Colonic mucosa (tissue), 4 donors: ENCODE results near the gene KCNJ6. TPM values are rescaled to one million over a fixed set of nuclear protein-coding genes. Genes with fewer than 3 reads are reported as not detected.
A peak's percentile ranks its signal among the peaks of the same experiment; 100 is the strongest.

Source experiments
- DNase-seq: peaks from one replicate; pipeline ENCODE4 v3.0.0-alpha.2; 2020
- H3K27ac ChIP-seq: fragments of 200-600 bp; one replicate; pipeline ENCODE4 v1.8.0; 2021
- H3K27me3 ChIP-seq: fragments of 200-600 bp; one replicate; pipeline ENCODE4 v1.8.0; 2021
- H3K36me3 ChIP-seq: fragments of 200-600 bp; one replicate; pipeline ENCODE4 v1.8.0; 2021
- H3K4me1 ChIP-seq: fragments of 200-600 bp; one replicate; pipeline ENCODE4 v1.8.0; 2021; ENCODE audit warnings: mild to moderate bottlenecking
- H3K4me3 ChIP-seq: fragments of 200-600 bp; one replicate; pipeline ENCODE4 v1.8.0; 2021
- H3K9ac ChIP-seq, 2 donors: one replicate each; pipeline ENCODE4 v1.7.0; 2013; ENCODE audit warnings: control low read depth in 2 of 2, low read depth in 2 of 2, low read length in 2 of 2
- H3K9me3 ChIP-seq: fragments of 200-600 bp; one replicate; pipeline ENCODE4 v1.8.0; 2021
- intact Hi-C: fragments of 100-400 bp; cut with DNase I; formaldehyde crosslinking; loops from one replicate; pipeline ENCODE4 v1.14.1; 2022
- total RNA-seq, 2 donors: library from RNA; stranded (reverse); fragmentation: NEBNext Ultra II Directional in 1 of 2; extraction: Animal tissue kit (Norgen Biotek cat#: 25700) in 1 of 2; gene quantifications; one replicate each; pipeline ENCODE4 v1.2.1, GENCODE V29; 2021
- TF ChIP-seq, protein P1 (sequence below): fragments of 200-600 bp; IDR thresholded peaks from one replicate; pipeline ENCODE4 v1.8.0; 2022; ENCODE audit warnings: antibody characterized with exemption, mild to moderate bottlenecking
- donor health status: healthy.
- donor health status: DM: no; HTN: no; CAD: no.
- donor health status: DM: no; HTN: no; CAD: no.

The KCNJ6 gene
- total RNA-seq, 2 donors from 2014 or later, result 0.05 to 0.21 TPM

DNA sequence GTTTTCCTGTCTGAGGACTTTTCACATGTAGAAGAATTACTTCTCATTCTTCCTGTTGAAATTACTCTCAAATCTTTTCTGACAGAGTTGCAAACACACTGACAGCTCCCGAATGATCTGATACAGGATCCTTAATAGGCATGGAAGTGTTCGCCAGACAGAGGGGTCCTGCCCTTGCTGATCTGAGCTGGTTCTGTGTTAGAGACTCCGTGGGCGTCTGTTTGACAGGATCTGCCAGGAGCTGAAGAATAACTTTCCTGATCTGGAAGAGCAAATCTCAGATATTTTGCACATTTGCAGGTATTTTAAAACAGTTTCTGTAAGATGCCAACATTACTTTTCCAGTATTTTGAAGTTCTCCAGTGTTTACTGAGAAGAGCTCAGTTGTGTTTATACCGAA is 347.3 kb downstream of the KCNJ6 start:
- TF ChIP-seq, protein P1, sequence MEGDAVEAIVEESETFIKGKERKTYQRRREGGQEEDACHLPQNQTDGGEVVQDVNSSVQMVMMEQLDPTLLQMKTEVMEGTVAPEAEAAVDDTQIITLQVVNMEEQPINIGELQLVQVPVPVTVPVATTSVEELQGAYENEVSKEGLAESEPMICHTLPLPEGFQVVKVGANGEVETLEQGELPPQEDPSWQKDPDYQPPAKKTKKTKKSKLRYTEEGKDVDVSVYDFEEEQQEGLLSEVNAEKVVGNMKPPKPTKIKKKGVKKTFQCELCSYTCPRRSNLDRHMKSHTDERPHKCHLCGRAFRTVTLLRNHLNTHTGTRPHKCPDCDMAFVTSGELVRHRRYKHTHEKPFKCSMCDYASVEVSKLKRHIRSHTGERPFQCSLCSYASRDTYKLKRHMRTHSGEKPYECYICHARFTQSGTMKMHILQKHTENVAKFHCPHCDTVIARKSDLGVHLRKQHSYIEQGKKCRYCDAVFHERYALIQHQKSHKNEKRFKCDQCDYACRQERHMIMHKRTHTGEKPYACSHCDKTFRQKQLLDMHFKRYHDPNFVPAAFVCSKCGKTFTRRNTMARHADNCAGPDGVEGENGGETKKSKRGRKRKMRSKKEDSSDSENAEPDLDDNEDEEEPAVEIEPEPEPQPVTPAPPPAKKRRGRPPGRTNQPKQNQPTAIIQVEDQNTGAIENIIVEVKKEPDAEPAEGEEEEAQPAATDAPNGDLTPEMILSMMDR, result no peak
- intact Hi-C loops, result loop anchor here (10.0 kb wide), 1 partner anchor 304 kb away; the partner anchor contains the start of gene VPS26C

DNA sequence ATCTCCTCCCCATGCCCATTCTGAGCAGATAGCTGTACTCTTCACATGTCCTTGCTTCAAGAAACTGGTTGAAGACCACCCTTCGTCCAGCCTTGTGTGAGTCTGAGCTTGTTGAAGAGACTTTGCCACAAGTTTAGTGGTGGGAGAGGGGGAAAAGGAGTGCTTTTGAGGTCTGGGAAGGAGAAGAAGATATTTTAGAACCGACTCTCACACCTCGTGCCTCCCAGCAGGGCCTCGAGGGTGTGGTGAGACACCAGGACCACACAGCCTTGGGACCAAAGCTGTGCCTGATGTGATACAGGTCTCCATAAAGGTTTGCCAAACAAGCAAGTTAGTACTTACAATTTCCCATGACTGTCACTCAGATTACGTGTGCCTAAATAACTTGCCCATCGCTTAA is 347.8 kb downstream of the KCNJ6 start:
- H3K9ac ChIP-seq, result no peak overlapping the region
- H3K27me3 ChIP-seq, result no peaks in the 10 kb centered on the region
- H3K4me1 ChIP-seq, result no peaks in the 10 kb centered on the region
- H3K9me3 ChIP-seq, result no peaks in the 10 kb centered on the region
- no peaks in the 10 kb centered on the region for H3K36me3 ChIP-seq
- intact Hi-C loops, result loop anchor here (10.0 kb wide), 1 partner anchor 304 kb away; the partner anchor contains the start of gene VPS26C
- H3K4me3 ChIP-seq, result no peak overlapping the region
- TF ChIP-seq, protein P1, result no peak
- no peak for DNase-seq
- no peak overlapping the region for H3K27ac ChIP-seq

More for the DNA sequence above, 347.3 kb downstream of the KCNJ6 start:
- no peak overlapping the region for H3K27ac ChIP-seq
- DNase-seq, result no peak
- H3K9me3 ChIP-seq, result no peaks in the 10 kb centered on the region
- no peaks in the 10 kb centered on the region for H3K36me3 ChIP-seq
- H3K9ac ChIP-seq, result no peak overlapping the region
- H3K4me3 ChIP-seq, result no peak overlapping the region
- no peaks in the 10 kb centered on the region for H3K4me1 ChIP-seq
- H3K27me3 ChIP-seq, result no peaks in the 10 kb centered on the region

DNA sequence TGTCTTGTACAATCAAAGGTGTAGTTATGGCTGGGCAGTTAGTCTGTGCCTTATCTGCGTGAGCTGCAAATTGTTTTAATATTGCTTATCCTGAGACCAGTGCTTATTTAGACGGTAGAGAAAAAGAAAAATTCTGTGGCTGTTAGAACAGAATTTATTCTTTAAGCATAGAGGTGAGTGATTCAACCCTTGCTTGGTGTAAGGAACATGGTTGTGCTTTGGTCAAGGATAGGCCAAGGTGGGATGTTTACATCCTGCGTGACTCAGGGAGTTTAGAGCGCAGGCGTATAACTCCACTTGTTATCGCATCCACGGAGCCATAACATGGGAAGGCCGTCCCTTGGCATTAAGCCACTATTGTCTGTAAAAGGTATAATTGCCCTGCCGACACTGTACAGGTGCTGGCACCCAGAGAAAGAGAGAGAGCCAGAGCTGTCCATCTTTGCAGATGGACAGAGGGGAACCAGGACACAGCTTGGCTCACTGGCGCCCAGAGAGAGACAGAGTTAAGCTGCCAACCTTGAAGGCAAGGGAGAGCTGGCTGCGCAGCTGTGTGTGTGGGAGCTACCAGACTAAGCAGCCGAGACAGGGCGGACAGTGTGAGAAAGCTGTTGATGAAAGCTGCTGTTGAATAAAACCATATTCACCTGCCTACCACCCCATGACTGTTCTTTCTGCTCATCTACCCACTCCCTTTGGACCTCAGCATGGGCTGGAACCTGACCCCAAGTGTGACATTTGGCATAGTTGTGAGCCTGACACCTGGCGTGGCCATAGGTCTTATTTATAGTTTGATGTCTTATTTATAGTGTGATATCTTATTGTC is 349.3 kb downstream of the KCNJ6 start:
- Histone ChIP-seq H3K4me1 (no peaks in the 10 kb centered on the region), H3K9ac (no peak overlapping the region), H3K27me3 (no peaks in the 10 kb centered on the region), H3K4me3 (no peak overlapping the region), H3K27ac (no peak overlapping the region), H3K36me3 (no peaks in the 10 kb centered on the region), H3K9me3 (no peaks in the 10 kb centered on the region)
- TF ChIP-seq, protein P1, result no peak
- intact Hi-C loops, result loop anchor here (10.0 kb wide), 1 partner anchor 302 kb away; the partner anchor contains the start of gene VPS26C
- no peak for DNase-seq

DNA sequence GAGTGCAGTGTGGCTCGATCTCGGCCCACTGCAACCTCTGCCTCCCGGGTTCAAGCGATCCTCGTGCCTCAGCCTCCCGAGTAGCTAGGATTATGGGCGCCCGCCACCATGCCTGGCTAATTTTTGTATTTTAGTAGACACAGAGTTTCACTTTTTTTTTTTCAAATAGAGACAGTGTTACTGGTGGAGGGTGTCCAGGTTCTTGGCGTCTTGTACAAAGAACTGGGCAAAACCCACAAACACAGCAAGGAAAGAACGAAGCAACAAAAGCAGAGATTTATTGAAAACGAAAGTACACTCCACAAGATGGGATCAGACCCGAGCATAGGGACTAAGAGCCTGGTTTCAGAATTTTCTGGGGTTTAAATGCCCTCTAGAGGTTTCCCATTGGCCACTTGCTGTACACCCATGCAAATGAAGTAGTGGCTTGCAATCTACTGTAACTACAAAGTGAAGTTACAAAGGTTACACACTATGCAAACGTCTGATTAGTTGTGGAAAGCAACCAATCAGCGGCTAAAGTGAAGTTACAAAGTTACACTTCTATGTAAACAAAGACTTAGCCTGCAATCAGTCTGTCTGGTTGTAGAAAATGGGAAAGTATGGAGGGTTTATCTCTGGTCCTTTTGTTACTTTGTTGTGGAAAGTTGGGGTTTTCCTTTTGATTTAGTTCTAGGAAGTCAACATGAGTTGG is 350.6 kb downstream of the KCNJ6 start:
- Histone ChIP-seq H3K9me3 (no peaks in the 10 kb centered on the region), H3K36me3 (no peaks in the 10 kb centered on the region), H3K9ac (no peak overlapping the region), H3K27me3 (no peaks in the 10 kb centered on the region), H3K27ac (no peak overlapping the region), H3K4me1 (no peaks in the 10 kb centered on the region), H3K4me3 (no peak overlapping the region)
- intact Hi-C loops, result loop anchor here (10.0 kb wide), 1 partner anchor 301 kb away; the partner anchor contains the start of gene VPS26C
- DNase-seq, result no peak
- TF ChIP-seq, protein P1, result no peak

DNA sequence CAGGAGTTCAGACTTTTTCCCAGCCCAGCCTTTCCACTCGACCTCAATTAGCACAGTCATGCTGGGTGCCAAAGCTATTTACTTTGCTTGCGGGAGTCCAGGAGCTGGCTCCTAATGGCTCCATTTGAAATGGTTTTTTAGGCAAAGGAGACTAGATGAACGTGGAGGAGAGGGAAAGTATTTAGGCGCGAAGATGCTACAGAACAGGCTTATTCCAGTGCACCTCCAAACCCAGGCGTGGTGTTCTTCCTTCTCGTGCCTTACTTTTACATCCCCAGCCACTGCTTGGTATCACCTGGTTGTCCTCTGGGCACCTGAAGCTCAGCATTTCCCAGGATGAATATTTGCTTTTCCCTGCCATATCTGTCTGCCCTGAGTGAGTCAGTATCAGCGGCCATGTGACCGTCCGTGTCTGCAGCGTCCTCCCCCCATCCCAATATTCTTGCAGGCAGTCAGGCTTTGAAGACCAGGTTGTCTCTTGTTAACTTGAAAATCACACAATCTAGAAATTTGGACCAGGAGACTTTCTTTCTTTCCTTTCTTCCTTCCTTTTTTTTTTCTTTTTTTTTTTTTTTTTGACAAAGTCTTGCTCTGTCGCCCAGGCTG is 351.2 kb downstream of the KCNJ6 start:
- DNase-seq, result no peak
- intact Hi-C loops, result loop anchor here (10.0 kb wide), 1 partner anchor 300 kb away; the partner anchor contains the start of gene VPS26C
- H3K36me3 ChIP-seq, result no peaks in the 10 kb centered on the region
- H3K27me3 ChIP-seq, result no peaks in the 10 kb centered on the region
- TF ChIP-seq, protein P1, result no peak
- peak overlapping the region; percentile 69 for H3K27ac ChIP-seq
- no peaks in the 10 kb centered on the region for H3K9me3 ChIP-seq
- H3K4me3 ChIP-seq, result no peak overlapping the region
- H3K4me1 ChIP-seq, result no peaks in the 10 kb centered on the region
- peak overlapping the region; percentile 74 to 91 for H3K9ac ChIP-seq
